Hindlimb muscle (tissue), 1 donor: ENCODE measurements around the gene PARVB. TPM values are rescaled to one million over a fixed set of nuclear protein-coding genes. Genes with fewer than 3 reads are reported as not detected.

Experiments
- DNase-seq: peaks from one replicate; pipeline ENCODE4 v3.0.0-alpha.2; 2013
- polyA plus RNA-seq: library from polyadenylated mRNA; unstranded; fragments of 120-200 nt; gene quantifications from one replicate; pipeline ENCODE4 v1.2.1, GENCODE V29; 2013; ENCODE audit not compliant: insufficient read length

Gene PARVB
- polyA plus RNA-seq, 1 donor: 52.7 TPM

GRCh38 chr22:44057401-44057987 lies 33.4 kb downstream of the PARVB start:
- DNase-seq: no peak

GRCh38 chr22:44063462-44064371 lies 39.6 kb downstream of the PARVB start:
- no peak for DNase-seq

- DNase-seq: no peak
Measured at GRCh38 chr22:44067033-44067432, 42.9 kb downstream of the PARVB start.

GRCh38 chr22:44067901-44068300 lies 43.8 kb downstream of the PARVB start:
- DNase-seq: no peak

GRCh38 chr22:44068422-44069191 lies 44.5 kb downstream of the PARVB start:
- no peak for DNase-seq

GRCh38 chr22:44070029-44070428 lies 45.9 kb downstream of the PARVB start:
- DNase-seq: no peak

- DNase-seq: no peak
Measured at GRCh38 chr22:44071781-44072326, 47.8 kb downstream of the PARVB start.

GRCh38 chr22:44074337-44074984 lies 50.4 kb downstream of the PARVB start:
- no peak for DNase-seq

- DNase-seq: no peak
Measured at GRCh38 chr22:44075022-44075421, 50.9 kb downstream of the PARVB start.

GRCh38 chr22:44075670-44076069 lies 51.6 kb downstream of the PARVB start:
- peak; percentile 58 for DNase-seq

- DNase-seq: no peak
Measured at GRCh38 chr22:44076825-44077224, 52.7 kb downstream of the PARVB start.

- DNase-seq: peak; percentile 81
Measured at GRCh38 chr22:44080936-44081861, 57.1 kb downstream of the PARVB start.

- no peak for DNase-seq
Measured at GRCh38 chr22:44082801-44083200, 58.7 kb downstream of the PARVB start.

GRCh38 chr22:44084044-44084772 lies 60.1 kb downstream of the PARVB start:
- DNase-seq: no peak

- DNase-seq: peak; percentile 46
Measured at GRCh38 chr22:44085743-44086270, 61.7 kb downstream of the PARVB start.

- DNase-seq: peak; percentile 75
Measured at GRCh38 chr22:44086271-44087088, 62.4 kb downstream of the PARVB start.

GRCh38 chr22:44087089-44087430 lies 63.0 kb downstream of the PARVB start:
- no peak for DNase-seq

- no peak for DNase-seq
Measured at GRCh38 chr22:44088976-44089570, 65.0 kb downstream of the PARVB start.
